H1 (cell line): ENCODE data around the gene CDIPT.

Experiments used
- CEBPB ChIP-seq: IDR thresholded peaks from 2 replicates; pipeline ENCODE4 v1.6.1; 2012; ENCODE audit warnings: low read depth, low read length
- CTCF ChIP-seq, 3 experiments: IDR thresholded peaks; 1 replicate in 2 of 3; 2 replicates in 1 of 3; pipeline versions ENCODE4 v1.5.1 to v1.6.1; 2011; ENCODE audit warnings: low read length in 3 of 3, mild to moderate bottlenecking in 3 of 3, inconsistent platforms in 2 of 3, low read depth in 1 of 3, moderate library complexity in 1 of 3; ENCODE audit not compliant: insufficient read depth in 1 of 3; ENCODE audit errors: control extremely low read depth in 1 of 3
- MAX ChIP-seq: IDR thresholded peaks from 2 replicates; pipeline ENCODE4 v1.6.1; 2012; ENCODE audit warnings: inconsistent platforms
- NANOG ChIP-seq: IDR thresholded peaks from 2 replicates; pipeline ENCODE4 v1.6.1; 2011; ENCODE audit warnings: low read length, low read depth, mild to moderate bottlenecking, inconsistent platforms; ENCODE audit not compliant: insufficient read depth, poor library complexity, severe bottlenecking
- POLR2A ChIP-seq, 2 experiments: IDR thresholded peaks; 1 replicate in 1 of 2; 2 replicates in 1 of 2; pipeline ENCODE4 v1.6.1; 2011; ENCODE audit warnings: low read depth in 2 of 2, low read length in 2 of 2, mild to moderate bottlenecking in 2 of 2; ENCODE audit errors: control extremely low read depth in 1 of 2
- RAD21 ChIP-seq, 2 experiments: IDR thresholded peaks in 1 of 2; conservative IDR thresholded peaks in 1 of 2; 2 replicates each; pipeline ENCODE4 v1.6.1; 2011; ENCODE audit warnings: low read depth in 2 of 2, low read length in 2 of 2, improper control_type of control experiment in 1 of 2, inconsistent platforms in 1 of 2, mild to moderate bottlenecking in 1 of 2, moderate library complexity in 1 of 2
- SP2 ChIP-seq: IDR thresholded peaks from 2 replicates; pipeline ENCODE4 v1.6.1; 2012; ENCODE audit warnings: mild to moderate bottlenecking, low read length, inconsistent platforms
- SRF ChIP-seq: IDR thresholded peaks from 2 replicates; pipeline ENCODE4 v1.6.1; 2011; ENCODE audit warnings: mild to moderate bottlenecking, low read depth, low read length, moderate library complexity

DNA sequence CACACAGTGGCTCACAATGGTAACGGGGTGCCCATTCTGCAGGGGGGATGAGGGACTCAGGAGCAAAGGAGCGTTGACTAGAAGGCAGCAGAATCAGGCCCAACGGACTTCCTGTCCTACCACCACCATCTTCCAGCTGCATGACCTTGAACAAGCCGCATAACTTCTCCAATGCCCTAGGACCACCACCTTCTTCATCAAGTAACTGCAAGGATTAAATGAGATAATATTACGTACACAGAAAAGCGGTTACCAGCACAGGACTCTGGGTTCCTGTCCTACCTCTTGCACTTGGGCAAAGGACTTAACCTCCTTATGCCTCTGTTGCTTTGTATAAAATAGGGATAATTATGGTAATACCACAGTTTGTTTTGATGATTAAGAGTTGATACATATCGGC is 41.9 kb upstream of the CDIPT start:
- TF ChIP-seq MAX, result no peak
- no peak for TF ChIP-seq NANOG
- no peak for TF ChIP-seq POLR2A (IDR thresholded peaks at IDR 0.05; ENCODE audit: control extremely low read depth in 1 of 2, low read depth in 2 of 2, low read length in 2 of 2)
- no peak for TF ChIP-seq SRF
- TF ChIP-seq CTCF (IDR thresholded peaks at IDR 0.05; ENCODE audit: control extremely low read depth in 1 of 3, insufficient read depth in 1 of 3, low read depth in 1 of 3, low read length in 3 of 3), result no peak
- no peak for TF ChIP-seq RAD21 (IDR thresholded peaks at IDR 0.05 in 1 of 2, conservative IDR thresholded peaks at IDR 0.05 in 1 of 2; ENCODE audit: low read depth in 2 of 2, low read length in 2 of 2)
- TF ChIP-seq CEBPB, result no peak
- TF ChIP-seq SP2, result no peak
